Measurements from ENCODE around the gene CCDC30. TPM values are rescaled to one million over a fixed set of nuclear protein-coding genes. Genes with fewer than 3 reads are reported as not detected.

CCDC30 gene
- total RNA-seq, 1 donor from 2014 or later, result 3.2 TPM

GRCh38 chr1:42456754-42457089, 6.4 kb upstream of the CCDC30 start:
- H3K9me3 Mint-ChIP-seq (ENCODE audit: low read depth), result no peaks in the 10 kb centered on the region
- peaks cover 6% of the 10 kb centered on the region for H3K36me3 Mint-ChIP-seq (ENCODE audit: low read depth)
- H3K27ac Mint-ChIP-seq (ENCODE audit: unreplicated experiment), result peak overlapping the region; percentile 83
- H3K27me3 Mint-ChIP-seq (ENCODE audit: low read depth), result peaks cover 2% of the 10 kb centered on the region
- TF ChIP-seq CTCF (IDR thresholded peaks at IDR 0.05), result no peak
- peaks cover 23% of the 10 kb centered on the region for H3K4me1 Mint-ChIP-seq (ENCODE audit: low read depth)
- no peak for DNase-seq (ENCODE audit: low spot score)
- peak overlapping the region; percentile 79 for H3K4me3 Mint-ChIP-seq (ENCODE audit: unreplicated experiment)

GRCh38 chr1:42461196-42461595, 1.9 kb upstream of the CCDC30 start:
- TF ChIP-seq CTCF (IDR thresholded peaks at IDR 0.05), result no peak
- Mint-ChIP-seq H3K4me3 (ENCODE audit: unreplicated experiment) (no peak overlapping the region), H3K4me1 (ENCODE audit: low read depth) (peaks cover 34% of the 10 kb centered on the region), H3K9me3 (ENCODE audit: low read depth) (no peaks in the 10 kb centered on the region), H3K36me3 (ENCODE audit: low read depth) (peaks cover 6% of the 10 kb centered on the region), H3K27ac (ENCODE audit: unreplicated experiment) (no peak overlapping the region), H3K27me3 (ENCODE audit: low read depth) (no peaks in the 10 kb centered on the region)
- no peak for DNase-seq (ENCODE audit: low spot score)

GRCh38 chr1:42463921-42464320, 835 bp downstream of the CCDC30 start:
- H3K27me3 Mint-ChIP-seq (ENCODE audit: low read depth), result no peaks in the 10 kb centered on the region
- no peak for DNase-seq (ENCODE audit: low spot score)
- peaks cover 20% of the 10 kb centered on the region for H3K4me1 Mint-ChIP-seq (ENCODE audit: low read depth)
- H3K9me3 Mint-ChIP-seq (ENCODE audit: low read depth), result no peaks in the 10 kb centered on the region
- H3K36me3 Mint-ChIP-seq (ENCODE audit: low read depth), result no peaks in the 10 kb centered on the region
- H3K27ac Mint-ChIP-seq (ENCODE audit: unreplicated experiment), result no peak overlapping the region
- peak overlapping the region; percentile 88 for H3K4me3 Mint-ChIP-seq (ENCODE audit: unreplicated experiment)
- TF ChIP-seq CTCF (IDR thresholded peaks at IDR 0.05), result no peak

GRCh38 chr1:42466030-42466429, 2.9 kb downstream of the CCDC30 start:
- no peak overlapping the region for H3K27ac Mint-ChIP-seq (ENCODE audit: unreplicated experiment)
- no peaks in the 10 kb centered on the region for H3K36me3 Mint-ChIP-seq (ENCODE audit: low read depth)
- no peaks in the 10 kb centered on the region for H3K9me3 Mint-ChIP-seq (ENCODE audit: low read depth)
- no peak for TF ChIP-seq CTCF (IDR thresholded peaks at IDR 0.05)
- DNase-seq (ENCODE audit: low spot score), result no peak
- H3K4me3 Mint-ChIP-seq (ENCODE audit: unreplicated experiment), result no peak overlapping the region
- H3K27me3 Mint-ChIP-seq (ENCODE audit: low read depth), result no peaks in the 10 kb centered on the region
- peaks cover 20% of the 10 kb centered on the region for H3K4me1 Mint-ChIP-seq (ENCODE audit: low read depth)

- H3K4me3 Mint-ChIP-seq (ENCODE audit: unreplicated experiment), result no peak overlapping the region
- H3K4me1 Mint-ChIP-seq (ENCODE audit: low read depth), result no peaks in the 10 kb centered on the region
- H3K27me3 Mint-ChIP-seq (ENCODE audit: low read depth), result no peaks in the 10 kb centered on the region
- no peak overlapping the region for H3K27ac Mint-ChIP-seq (ENCODE audit: unreplicated experiment)
- no peaks in the 10 kb centered on the region for H3K36me3 Mint-ChIP-seq (ENCODE audit: low read depth)
- H3K9me3 Mint-ChIP-seq (ENCODE audit: low read depth), result no peaks in the 10 kb centered on the region
- no peak for TF ChIP-seq CTCF (IDR thresholded peaks at IDR 0.05)
- no peak for DNase-seq (ENCODE audit: low spot score)
Measured at GRCh38 chr1:42469727-42470126, 6.6 kb downstream of the CCDC30 start.

All from chondrocyte (in vitro differentiated cells).